ENCODE measurements around the gene HEPN1. TPM values are rescaled to one million over a fixed set of nuclear protein-coding genes. Genes with fewer than 3 reads are reported as not detected.
A peak's percentile ranks its signal among the peaks of the same experiment; 100 is the strongest.

Gene HEPN1
- total and polyA plus RNA-seq, 2 of the 8 experiments (the other 6 are each of a cell fraction or from before 2014, with no cell fraction given) = not detected

- WGBS, 2 experiments (ENCODE audit: extremely low coverage in 1 of 2, insufficient coverage in 1 of 2, insufficient read length in 1 of 2, insufficient replicate concordance in 2 of 2, low coverage in 1 of 2, low lambda C conversion rate in 2 of 2, missing lambda C conversion rate in 1 of 2) = 81% methylated on average over 9 of the region's 9 CpGs; no CpG with 5 or more reads in 1 of the 2 experiments
- Histone ChIP-seq H3K23me2 (ENCODE audit: low read depth, low read length) (no peaks in the 10 kb centered on the region), H3K79me1 (ENCODE audit: low read depth, low read length) (no peaks in the 10 kb centered on the region), H2BK5ac (ENCODE audit: low read depth, low read length) (no peak overlapping the region), H2AFZ (ENCODE audit: low read length) (no peak overlapping the region), H3K9ac (replicated peaks in 1 of 4; ENCODE audit: extremely low read depth in 1 of 4, low read depth in 3 of 4, low read length in 3 of 4) (no peak overlapping the region), H4K8ac (ENCODE audit: extremely low read depth, insufficient read depth, low read length) (no peak overlapping the region), H2BK12ac (ENCODE audit: low read depth, low read length) (0 out of 2 replicates have a peak overlapping the region, but pooled peaks have one; percentile 27), H3K4me1 (replicated peaks in 1 of 4; ENCODE audit: control insufficient read depth in 3 of 4, insufficient read depth in 4 of 4, low read length in 3 of 4) (no peaks in the 10 kb centered on the region; a peak in 1 of 7 replicates), H3K14ac (ENCODE audit: insufficient read length) (no peak overlapping the region), H2BK120ac (replicated peaks; ENCODE audit: low read depth, low read length) (no peak overlapping the region), H3K79me2 (ENCODE audit: control insufficient read depth in 1 of 2, insufficient read depth in 2 of 2, low read length in 2 of 2) (no peaks in the 10 kb centered on the region), H2BK15ac (ENCODE audit: low read length) (no peak overlapping the region), H3K27me3 (replicated peaks in 1 of 4; ENCODE audit: control insufficient read depth in 3 of 4, extremely low read depth in 1 of 4, insufficient read depth in 3 of 4, low read length in 3 of 4) (peaks cover 0 to 3% (median under 1%) of the 10 kb centered on the region in 4 experiments; a peak in 2 of 7 replicates), H4K91ac (replicated peaks; ENCODE audit: insufficient read length, low read length) (no peak overlapping the region), H4K20me1 (replicated peaks in 1 of 2; ENCODE audit: control insufficient read depth in 1 of 2, insufficient read depth in 2 of 2, low read length in 2 of 2) (no peaks in the 10 kb centered on the region), H3K4me2 (ENCODE audit: insufficient read depth in 1 of 2, low read depth in 2 of 2, low read length in 2 of 2) (no peak overlapping the region), H4K5ac (ENCODE audit: insufficient read length, low read depth, low read length) (no peak overlapping the region), H3K9me3 (ENCODE audit: insufficient read depth in 2 of 2, low read depth in 1 of 2, low read length in 1 of 2) (no peaks in the 10 kb centered on the region), H3K18ac (ENCODE audit: extremely low read depth, low read length) (no peak overlapping the region), H3K4ac (replicated peaks; ENCODE audit: insufficient read length, low read depth, low read length) (no peak overlapping the region), H2BK20ac (ENCODE audit: low read length) (no peak overlapping the region), H3K36me3 (ENCODE audit: control insufficient read depth in 2 of 4, insufficient read depth in 4 of 4, low read length in 3 of 4) (no peaks in the 10 kb centered on the region), H3K4me3 (ENCODE audit: extremely low read depth in 1 of 4, insufficient read depth in 2 of 4, low read depth in 3 of 4, low read length in 4 of 4) (no peak overlapping the region), H2AK5ac (ENCODE audit: low read depth, low read length) (no peak overlapping the region), H3K56ac (replicated peaks; ENCODE audit: insufficient read length, low read depth, low read length) (no peak overlapping the region), H3K27ac (ENCODE audit: low read depth, low read length) (no peak overlapping the region), H3K23ac (ENCODE audit: insufficient read length) (no peak overlapping the region)
- DNase-seq (ENCODE audit: low read depth in 1 of 2, low spot score in 2 of 2) (no peak), FAIRE-seq (no peak)
- TF ChIP-seq EP300 (IDR thresholded peaks at IDR 0.05; ENCODE audit: borderline replicate concordance in 1 of 2, low read depth in 2 of 2, low read length in 2 of 2) (no peak), CREB1 (IDR thresholded peaks at IDR 0.05) (no peak), HDAC6 (IDR thresholded peaks at IDR 0.05; ENCODE audit: low read depth, low read length) (no peak), FOSL1 (IDR thresholded peaks at IDR 0.05; ENCODE audit: insufficient read depth, low read depth, low read length) (no peak), GABPA (IDR thresholded peaks at IDR 0.05; ENCODE audit: borderline replicate concordance, insufficient read depth, low read length) (no peak), SIRT6 (IDR thresholded peaks at IDR 0.05; ENCODE audit: low read length) (no peak), SAP30 (IDR thresholded peaks at IDR 0.05; ENCODE audit: insufficient read depth, insufficient replicate concordance, low read length) (no peak), CBX8 (IDR thresholded peaks at IDR 0.05; ENCODE audit: borderline replicate concordance, low read depth, low read length) (no peak), SUZ12 (IDR thresholded peaks at IDR 0.05; ENCODE audit: low read length) (no peak), KDM4A (IDR thresholded peaks at IDR 0.05; ENCODE audit: low read depth, low read length, severe bottlenecking) (no peak), GTF2F1 (IDR thresholded peaks at IDR 0.05; ENCODE audit: borderline replicate concordance, low read depth, low read length) (no peak), NANOG (IDR thresholded peaks at IDR 0.05; ENCODE audit: insufficient read depth, low read depth, low read length, poor library complexity, severe bottlenecking) (no peak), TBP (IDR thresholded peaks at IDR 0.05; ENCODE audit: low read depth, low read length) (no peak)
- ChIA-PET CTCF (ENCODE audit: partially characterized antibody) (interaction anchor here (0.8 to 4.8 kb wide), 9 partner anchors 9 to 548 kb away, joined by 3 to 22 read pairs (median 6); no protein-coding TSS in a partner anchor), POLR2A (ENCODE audit: partially characterized antibody) (no interaction called here)
Measured at GRCh38 chr11:124890683-124891372, 28.2 kb upstream of the HEPN1 start.
